OCI-LY3 (cell line): ENCODE data around the gene SLC12A8.

Source experiments
- H2AFZ ChIP-seq: fragments of 200-600, 300-600 bp; shearing (Covaris generic); 2 replicates; pipeline ENCODE4 v1.6.0; 2014; ENCODE audit warnings: antibody characterized with exemption, low read depth, low read length
- H3K27ac ChIP-seq: fragments of 200-600, 300-600 bp; sonication (generic); 2 replicates; pipeline ENCODE4 v1.5.1; 2014; ENCODE audit warnings: mild to moderate bottlenecking, low read length, moderate library complexity, mixed read lengths
- H3K27me3 ChIP-seq: fragments of 200-600, 300-600 bp; sonication (generic); 2 replicates; pipeline ENCODE4 v1.6.1; 2014; ENCODE audit warnings: low read depth, low read length, mixed read lengths
- H3K36me3 ChIP-seq: fragments of 200-600, 300-600 bp; sonication (generic); replicated peaks from 2 replicates; pipeline ENCODE3; 2014; ENCODE audit warnings: low read depth, low read length, mixed read lengths
- H3K4me1 ChIP-seq: fragments of 300-600, 200-600 bp; sonication (generic); 2 replicates; pipeline ENCODE4 v1.6.1; 2014; ENCODE audit warnings: low read length, mixed read lengths
- H3K4me2 ChIP-seq: fragments of 200-600, 300-600 bp; sonication (generic); 2 replicates; pipeline ENCODE4 v1.6.1; 2014; ENCODE audit warnings: low read length, mixed read lengths
- H3K4me3 ChIP-seq: fragments of 300-600, 200-600 bp; sonication (generic); 2 replicates; pipeline ENCODE4 v1.5.1; 2014; ENCODE audit warnings: antibody characterized with exemption, mild to moderate bottlenecking, low read length, moderate library complexity
- H3K79me2 ChIP-seq: fragments of 300-600, 200-600 bp; shearing (Covaris generic); 2 replicates; pipeline ENCODE4 v1.6.1; 2014; ENCODE audit warnings: mild to moderate bottlenecking, low read length, mixed read lengths
- H3K9ac ChIP-seq: fragments of 300-600, 200-600 bp; shearing (Covaris generic); 2 replicates; pipeline ENCODE4 v1.6.0; 2014; ENCODE audit warnings: mild to moderate bottlenecking, low read length, moderate library complexity
- H3K9me3 ChIP-seq: fragments of 200-600, 300-600 bp; shearing (Covaris generic); 2 replicates; pipeline ENCODE4 v1.6.1; 2014; ENCODE audit warnings: low read length, mixed read lengths; ENCODE audit not compliant: insufficient read depth
- H4K20me1 ChIP-seq: fragments of 200-600, 300-600 bp; sonication (generic); 2 replicates; pipeline ENCODE4 v1.6.1; 2016; ENCODE audit warnings: low read length, mixed read lengths; ENCODE audit not compliant: insufficient read depth
- EZH2phosphoT487 ChIP-seq: fragments of 200-600 bp; shearing (Covaris generic); IDR thresholded peaks from 2 replicates; pipeline ENCODE4 v1.6.1; 2018; ENCODE audit warnings: antibody characterized with exemption, mixed run types, low read depth
- TF ChIP-seq, protein P1 (sequence below): fragments of 200-600, 300-600 bp; sonication (generic); IDR thresholded peaks from 2 replicates; pipeline ENCODE4 v1.5.1; 2014; ENCODE audit warnings: antibody characterized with exemption, low read length, low read depth

Gene SLC12A8

DNA sequence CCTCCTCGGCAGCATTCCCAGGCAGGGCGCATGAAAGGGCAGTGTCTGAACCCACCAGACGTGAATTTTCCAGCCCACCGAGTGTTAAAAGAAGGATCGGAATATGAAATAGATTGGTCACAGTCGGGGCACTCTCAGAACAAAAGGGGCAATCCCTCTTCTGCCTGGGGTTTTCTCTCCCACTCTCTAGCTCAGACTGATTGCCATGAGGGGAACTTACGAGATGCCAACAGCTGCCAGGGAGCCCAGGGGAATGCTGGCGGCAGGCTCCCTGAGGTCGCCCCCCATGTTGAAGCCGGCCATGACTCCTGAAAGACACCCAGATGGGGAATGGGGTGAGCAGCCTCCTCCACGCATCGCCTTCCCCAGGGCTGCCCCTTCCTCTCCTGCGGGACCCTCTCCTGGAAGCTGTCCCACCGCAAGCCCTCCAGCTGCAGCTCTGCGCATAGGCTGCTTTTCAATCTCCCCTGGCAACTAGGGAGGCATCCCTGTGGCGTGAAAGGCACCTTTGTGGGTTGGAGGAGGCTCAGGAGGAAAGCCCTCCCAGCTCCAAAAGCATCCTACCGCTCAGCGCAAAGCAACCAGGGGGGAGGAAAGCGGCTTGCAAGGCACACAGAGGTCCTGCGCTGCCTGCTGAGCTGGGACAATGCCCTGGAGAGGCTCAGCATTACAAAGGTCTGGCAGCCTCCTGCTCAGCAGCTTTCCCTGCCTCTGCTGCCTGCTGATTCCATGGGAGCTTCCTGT, 92.0 kb downstream of the SLC12A8 start:
- no peaks in the 10 kb centered on the region for H4K20me1 ChIP-seq
- H3K36me3 ChIP-seq, result no peaks in the 10 kb centered on the region
- peaks cover 64% of the 10 kb centered on the region for H3K27me3 ChIP-seq
- H3K9me3 ChIP-seq, result 0 out of 2 replicates have a peak, but pooled peaks cover 3% of the 10 kb centered on the region
- no peaks in the 10 kb centered on the region for H3K79me2 ChIP-seq
- peak overlapping the region; percentile 94 for H3K4me2 ChIP-seq
- TF ChIP-seq, protein P1, sequence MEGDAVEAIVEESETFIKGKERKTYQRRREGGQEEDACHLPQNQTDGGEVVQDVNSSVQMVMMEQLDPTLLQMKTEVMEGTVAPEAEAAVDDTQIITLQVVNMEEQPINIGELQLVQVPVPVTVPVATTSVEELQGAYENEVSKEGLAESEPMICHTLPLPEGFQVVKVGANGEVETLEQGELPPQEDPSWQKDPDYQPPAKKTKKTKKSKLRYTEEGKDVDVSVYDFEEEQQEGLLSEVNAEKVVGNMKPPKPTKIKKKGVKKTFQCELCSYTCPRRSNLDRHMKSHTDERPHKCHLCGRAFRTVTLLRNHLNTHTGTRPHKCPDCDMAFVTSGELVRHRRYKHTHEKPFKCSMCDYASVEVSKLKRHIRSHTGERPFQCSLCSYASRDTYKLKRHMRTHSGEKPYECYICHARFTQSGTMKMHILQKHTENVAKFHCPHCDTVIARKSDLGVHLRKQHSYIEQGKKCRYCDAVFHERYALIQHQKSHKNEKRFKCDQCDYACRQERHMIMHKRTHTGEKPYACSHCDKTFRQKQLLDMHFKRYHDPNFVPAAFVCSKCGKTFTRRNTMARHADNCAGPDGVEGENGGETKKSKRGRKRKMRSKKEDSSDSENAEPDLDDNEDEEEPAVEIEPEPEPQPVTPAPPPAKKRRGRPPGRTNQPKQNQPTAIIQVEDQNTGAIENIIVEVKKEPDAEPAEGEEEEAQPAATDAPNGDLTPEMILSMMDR, result no peak
- TF ChIP-seq EZH2phosphoT487, result no peak
- no peak overlapping the region for H3K27ac ChIP-seq
- H2AFZ ChIP-seq, result no peak overlapping the region
- H3K4me3 ChIP-seq, result peak overlapping the region; percentile 75
- H3K9ac ChIP-seq, result peak overlapping the region; percentile 25; the same call in 1 of the 2 replicates
- H3K4me1 ChIP-seq, result peaks cover 26% of the 10 kb centered on the region

DNA sequence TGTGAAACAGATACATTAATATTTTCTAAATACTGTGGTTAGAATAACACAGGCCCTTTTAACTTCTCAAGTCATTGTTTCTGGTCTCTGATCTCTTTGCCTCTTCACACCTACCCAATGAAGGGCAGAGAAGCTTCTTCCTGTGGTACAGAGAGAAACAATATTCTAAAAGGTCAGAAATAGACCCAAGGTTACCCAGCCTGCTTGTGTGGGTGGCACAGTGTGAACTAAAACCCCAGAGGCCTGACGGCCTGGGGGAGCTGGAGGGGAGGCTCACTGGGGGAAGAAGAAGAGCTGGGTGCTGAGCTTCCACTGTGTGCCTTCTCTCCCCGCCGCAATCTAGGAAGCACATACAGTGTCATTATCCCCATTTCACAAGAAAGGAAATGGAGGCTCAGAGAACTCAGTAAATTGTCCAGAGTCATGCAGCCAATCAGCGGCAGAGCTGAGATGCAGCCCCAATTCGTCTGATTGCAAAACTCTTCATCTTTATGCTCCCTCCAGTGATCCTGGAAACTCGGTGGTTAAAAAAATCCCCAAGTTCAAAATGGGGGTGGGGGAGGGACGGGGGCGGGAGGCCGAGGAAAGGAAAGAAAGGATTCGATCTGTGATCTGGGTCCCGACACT, 92.7 kb downstream of the SLC12A8 start:
- Histone ChIP-seq H3K9me3 (0 out of 2 replicates have a peak, but pooled peaks cover 3% of the 10 kb centered on the region), H3K36me3 (no peaks in the 10 kb centered on the region), H3K4me3 (peak overlapping the region; percentile 75), H2AFZ (peak overlapping the region; percentile 26; the same call in 1 of the 2 replicates), H3K79me2 (no peaks in the 10 kb centered on the region), H3K4me1 (peaks cover 26% of the 10 kb centered on the region), H3K27ac (no peak overlapping the region), H4K20me1 (no peaks in the 10 kb centered on the region), H3K4me2 (peak overlapping the region; percentile 94), H3K9ac (peak overlapping the region; percentile 25; the same call in 1 of the 2 replicates), H3K27me3 (peaks cover 65% of the 10 kb centered on the region)
- no peak for TF ChIP-seq EZH2phosphoT487
- TF ChIP-seq, protein P1, result no peak

- H3K79me2 ChIP-seq, result no peaks in the 10 kb centered on the region
- no peak for TF ChIP-seq EZH2phosphoT487
- TF ChIP-seq, protein P1, result no peak
- no peaks in the 10 kb centered on the region for H4K20me1 ChIP-seq
- H3K9me3 ChIP-seq, result 0 out of 2 replicates have a peak, but pooled peaks cover 3% of the 10 kb centered on the region
- H3K27ac ChIP-seq, result no peak overlapping the region
- H3K36me3 ChIP-seq, result no peaks in the 10 kb centered on the region
- H3K27me3 ChIP-seq, result peaks cover 67% of the 10 kb centered on the region
- H3K4me3 ChIP-seq, result no peak overlapping the region
- H3K9ac ChIP-seq, result no peak overlapping the region
- H3K4me1 ChIP-seq, result peaks cover 27% of the 10 kb centered on the region
- no peak overlapping the region for H3K4me2 ChIP-seq
- H2AFZ ChIP-seq, result no peak overlapping the region
Observed at GRCh38 chr3:125118600-125118999, 93.9 kb downstream of the SLC12A8 start.

DNA sequence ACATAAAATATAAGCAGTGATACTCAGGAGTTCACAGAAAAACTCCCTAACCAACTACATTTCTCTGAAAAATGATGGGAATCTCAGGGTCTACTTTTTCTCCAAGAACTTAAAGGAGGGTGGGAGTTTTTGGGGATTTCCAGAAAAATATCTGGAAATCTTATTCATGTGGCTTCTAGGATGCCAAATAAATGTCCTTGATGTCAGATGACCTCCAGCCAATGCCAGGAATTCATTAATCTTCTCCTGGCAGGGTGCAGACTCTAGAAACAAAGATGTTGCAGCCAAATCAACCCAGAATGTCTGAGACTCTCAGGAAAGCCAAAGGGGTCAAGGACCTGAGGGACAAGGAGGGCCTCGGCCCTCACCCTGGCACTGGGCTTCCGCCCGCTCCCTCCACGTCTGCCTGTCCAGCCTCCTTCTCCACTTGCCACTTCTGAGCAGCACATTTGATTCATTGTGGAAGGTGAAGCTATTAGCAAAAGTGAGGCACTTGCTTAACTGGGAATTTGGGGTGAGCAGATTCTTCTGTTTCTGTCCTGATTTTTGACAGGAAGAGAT, 94.8 kb downstream of the SLC12A8 start:
- H3K27me3 ChIP-seq, result peaks cover 71% of the 10 kb centered on the region
- no peak overlapping the region for H3K9ac ChIP-seq
- TF ChIP-seq, protein P1, result no peak
- TF ChIP-seq EZH2phosphoT487, result no peak
- no peak overlapping the region for H2AFZ ChIP-seq
- 0 out of 2 replicates have a peak, but pooled peaks cover 3% of the 10 kb centered on the region for H3K9me3 ChIP-seq
- no peaks in the 10 kb centered on the region for H3K79me2 ChIP-seq
- no peak overlapping the region for H3K4me2 ChIP-seq
- peaks cover 32% of the 10 kb centered on the region for H3K4me1 ChIP-seq
- H3K36me3 ChIP-seq, result no peaks in the 10 kb centered on the region
- no peaks in the 10 kb centered on the region for H4K20me1 ChIP-seq
- no peak overlapping the region for H3K27ac ChIP-seq
- no peak overlapping the region for H3K4me3 ChIP-seq
